ENCODE data around the gene RREB1. TPM values are rescaled to one million over a fixed set of nuclear protein-coding genes. Genes with fewer than 3 reads are reported as not detected.
"Not testable (repeated sequence)": the region's sequence is repeated elsewhere in the genome, so short reads cannot be mapped to it uniquely, and the experiment has no call there.

Gene RREB1
- total and polyA plus RNA-seq, 2 donors: 9.2 to 13.3 TPM

GRCh38 chr6:7258231-7258763, 150.5 kb downstream of the RREB1 start:
- no peak for DNase-seq (ENCODE audit: low read depth in 6 of 9, low spot score in 9 of 9)
- Histone ChIP-seq H3K4me3 (ENCODE audit: low read length in 2 of 2) (no peak overlapping the region), H3K4me1 (ENCODE audit: control insufficient read depth in 2 of 2, insufficient read depth in 2 of 2, low read length in 2 of 2) (peaks cover 8 to 17% of the 10 kb centered on the region in 2 donors), H3K27ac (ENCODE audit: low read depth in 1 of 2, low read length in 1 of 2) (no peak overlapping the region), H3K27me3 (ENCODE audit: control insufficient read depth in 2 of 2, insufficient read depth in 1 of 2, low read length in 1 of 2) (peaks cover 0 to 26% of the 10 kb centered on the region in 2 donors), H3K9me3 (ENCODE audit: control insufficient read depth in 2 of 2, insufficient read depth in 1 of 2, low read length in 1 of 2) (peaks cover 0 to 6% of the 10 kb centered on the region in 2 donors), H3K36me3 (ENCODE audit: control insufficient read depth in 2 of 2, insufficient read depth in 2 of 2, low read length in 1 of 2) (no peaks in the 10 kb centered on the region)
- 86% methylated on average over 9 of the region's 9 CpGs for WGBS

GRCh38 chr6:7260291-7261031, 152.7 kb downstream of the RREB1 start:
- Histone ChIP-seq H3K4me1 (ENCODE audit: control insufficient read depth in 2 of 2, insufficient read depth in 2 of 2, low read length in 2 of 2) (peaks cover 8 to 17% of the 10 kb centered on the region in 2 donors), H3K27me3 (ENCODE audit: control insufficient read depth in 2 of 2, insufficient read depth in 1 of 2, low read length in 1 of 2) (peaks cover 0 to 26% of the 10 kb centered on the region in 2 donors), H3K27ac (ENCODE audit: low read depth in 1 of 2, low read length in 1 of 2) (no peak overlapping the region), H3K36me3 (ENCODE audit: control insufficient read depth in 2 of 2, insufficient read depth in 2 of 2, low read length in 1 of 2) (no peaks in the 10 kb centered on the region), H3K4me3 (ENCODE audit: low read length in 2 of 2) (peak overlapping the region; percentile 36 to 40), H3K9me3 (ENCODE audit: control insufficient read depth in 2 of 2, insufficient read depth in 1 of 2, low read length in 1 of 2) (peaks cover 0 to 6% of the 10 kb centered on the region in 2 donors)
- 58% methylated on average over 13 of the region's 13 CpGs for WGBS
- DNase-seq (ENCODE audit: low read depth in 6 of 9, low spot score in 9 of 9): no peak

- peak in 5 of 9 donors; percentile 5 to 56 (median 29) for DNase-seq (ENCODE audit: low read depth in 6 of 9, low spot score in 9 of 9)
- Histone ChIP-seq H3K4me1 (ENCODE audit: control insufficient read depth in 2 of 2, insufficient read depth in 2 of 2, low read length in 2 of 2) (peaks cover 8 to 17% of the 10 kb centered on the region in 2 donors), H3K27me3 (ENCODE audit: control insufficient read depth in 2 of 2, insufficient read depth in 1 of 2, low read length in 1 of 2) (peaks cover 0 to 26% of the 10 kb centered on the region in 2 donors), H3K27ac (ENCODE audit: low read depth in 1 of 2, low read length in 1 of 2) (no peak overlapping the region), H3K4me3 (ENCODE audit: low read length in 2 of 2) (peak overlapping the region; percentile 36 to 40), H3K9me3 (ENCODE audit: control insufficient read depth in 2 of 2, insufficient read depth in 1 of 2, low read length in 1 of 2) (peaks cover 0 to 6% of the 10 kb centered on the region in 2 donors), H3K36me3 (ENCODE audit: control insufficient read depth in 2 of 2, insufficient read depth in 2 of 2, low read length in 1 of 2) (no peaks in the 10 kb centered on the region)
- 7% methylated on average over 43 of the region's 43 CpGs for WGBS
Observed at GRCh38 chr6:7261032-7261841, 153.5 kb downstream of the RREB1 start.

GRCh38 chr6:7261852-7262461, 154.2 kb downstream of the RREB1 start:
- H3K27ac ChIP-seq (ENCODE audit: low read depth in 1 of 2, low read length in 1 of 2): no peak overlapping the region
- 89% methylated on average over 13 of the region's 13 CpGs for WGBS
- no peak for DNase-seq (ENCODE audit: low read depth in 6 of 9, low spot score in 9 of 9)
- peaks cover 8 to 17% of the 10 kb centered on the region in 2 donors for H3K4me1 ChIP-seq (ENCODE audit: control insufficient read depth in 2 of 2, insufficient read depth in 2 of 2, low read length in 2 of 2)
- peak overlapping the region in 1 of 2 donors; percentile 40 for H3K4me3 ChIP-seq (ENCODE audit: low read length in 2 of 2)
- H3K27me3 ChIP-seq (ENCODE audit: control insufficient read depth in 2 of 2, insufficient read depth in 1 of 2, low read length in 1 of 2): peaks cover 0 to 26% of the 10 kb centered on the region in 2 donors
- H3K9me3 ChIP-seq (ENCODE audit: control insufficient read depth in 2 of 2, insufficient read depth in 1 of 2, low read length in 1 of 2): peaks cover 0 to 7% of the 10 kb centered on the region in 2 donors
- no peaks in the 10 kb centered on the region for H3K36me3 ChIP-seq (ENCODE audit: control insufficient read depth in 2 of 2, insufficient read depth in 2 of 2, low read length in 1 of 2)

- WGBS: 91% methylated on average over 16 of the region's 16 CpGs
- Histone ChIP-seq H3K4me3 (ENCODE audit: low read length in 2 of 2) (no peak overlapping the region), H3K27me3 (ENCODE audit: control insufficient read depth in 2 of 2, insufficient read depth in 1 of 2, low read length in 1 of 2) (peaks cover 0 to 26% of the 10 kb centered on the region in 2 donors), H3K9me3 (ENCODE audit: control insufficient read depth in 2 of 2, insufficient read depth in 1 of 2, low read length in 1 of 2) (peaks cover 0 to 7% of the 10 kb centered on the region in 2 donors), H3K36me3 (ENCODE audit: control insufficient read depth in 2 of 2, insufficient read depth in 2 of 2, low read length in 1 of 2) (no peaks in the 10 kb centered on the region), H3K27ac (ENCODE audit: low read depth in 1 of 2, low read length in 1 of 2) (no peak overlapping the region), H3K4me1 (ENCODE audit: control insufficient read depth in 2 of 2, insufficient read depth in 2 of 2, low read length in 2 of 2) (peaks cover 8 to 17% of the 10 kb centered on the region in 2 donors)
- no peak for DNase-seq (ENCODE audit: low read depth in 6 of 9, low spot score in 9 of 9)
Observed at GRCh38 chr6:7262746-7263518, 155.2 kb downstream of the RREB1 start.

- Histone ChIP-seq H3K27me3 (ENCODE audit: control insufficient read depth in 2 of 2, insufficient read depth in 1 of 2, low read length in 1 of 2) (peaks cover 0 to 26% of the 10 kb centered on the region in 2 donors), H3K4me1 (ENCODE audit: control insufficient read depth in 2 of 2, insufficient read depth in 2 of 2, low read length in 2 of 2) (peaks cover 8 to 17% of the 10 kb centered on the region in 2 donors)
- WGBS: 96% methylated on average over 9 of the region's 9 CpGs
- H3K4me3 ChIP-seq (ENCODE audit: low read length in 2 of 2); DNase-seq (ENCODE audit: low read depth in 6 of 9, low spot score in 9 of 9); H3K27ac ChIP-seq (ENCODE audit: low read depth in 1 of 2, low read length in 1 of 2); H3K9me3 ChIP-seq (ENCODE audit: control insufficient read depth in 2 of 2, insufficient read depth in 1 of 2, low read length in 1 of 2); H3K36me3 ChIP-seq (ENCODE audit: control insufficient read depth in 2 of 2, insufficient read depth in 2 of 2, low read length in 1 of 2): not testable (repeated sequence)
Observed at GRCh38 chr6:7263519-7263805, 155.7 kb downstream of the RREB1 start.

- no peak for DNase-seq (ENCODE audit: low read depth in 6 of 9, low spot score in 9 of 9)
- Histone ChIP-seq H3K4me3 (ENCODE audit: low read length in 2 of 2) (no peak overlapping the region), H3K36me3 (ENCODE audit: control insufficient read depth in 2 of 2, insufficient read depth in 2 of 2, low read length in 1 of 2) (no peaks in the 10 kb centered on the region), H3K27ac (ENCODE audit: low read depth in 1 of 2, low read length in 1 of 2) (no peak overlapping the region), H3K9me3 (ENCODE audit: control insufficient read depth in 2 of 2, insufficient read depth in 1 of 2, low read length in 1 of 2) (peaks cover 0 to 7% of the 10 kb centered on the region in 2 donors), H3K27me3 (ENCODE audit: control insufficient read depth in 2 of 2, insufficient read depth in 1 of 2, low read length in 1 of 2) (peaks cover 0 to 26% of the 10 kb centered on the region in 2 donors), H3K4me1 (ENCODE audit: control insufficient read depth in 2 of 2, insufficient read depth in 2 of 2, low read length in 2 of 2) (peaks cover 8 to 17% of the 10 kb centered on the region in 2 donors)
- WGBS: 98% methylated on average over 15 of the region's 15 CpGs
Observed at GRCh38 chr6:7264041-7264440, 156.3 kb downstream of the RREB1 start.

GRCh38 chr6:7264686-7265384, 157.1 kb downstream of the RREB1 start:
- Histone ChIP-seq H3K27ac (ENCODE audit: low read depth in 1 of 2, low read length in 1 of 2) (no peak overlapping the region), H3K4me3 (ENCODE audit: low read length in 2 of 2) (no peak overlapping the region), H3K9me3 (ENCODE audit: control insufficient read depth in 2 of 2, insufficient read depth in 1 of 2, low read length in 1 of 2) (peaks cover 0 to 7% of the 10 kb centered on the region in 2 donors), H3K4me1 (ENCODE audit: control insufficient read depth in 2 of 2, insufficient read depth in 2 of 2, low read length in 2 of 2) (peaks cover 8 to 17% of the 10 kb centered on the region in 2 donors), H3K27me3 (ENCODE audit: control insufficient read depth in 2 of 2, insufficient read depth in 1 of 2, low read length in 1 of 2) (peaks cover 0 to 24% of the 10 kb centered on the region in 2 donors), H3K36me3 (ENCODE audit: control insufficient read depth in 2 of 2, insufficient read depth in 2 of 2, low read length in 1 of 2) (no peaks in the 10 kb centered on the region)
- 94% methylated on average over 17 of the region's 17 CpGs for WGBS
- DNase-seq (ENCODE audit: low read depth in 6 of 9, low spot score in 9 of 9): no peak
